Sigmoid colon (tissue), 3 donors: Measurements from ENCODE around the gene RMND5A.

Experiments used
- CTCF ChIP-seq, 4 experiments: fragments of 450-650 bp in 3 of 4; fragments of 200-600 bp in 1 of 4; IDR thresholded peaks; one replicate each; pipeline ENCODE4 v1.5.1; 2016 to 2019; ENCODE audit warnings: antibody characterized with exemption in 4 of 4, mild to moderate bottlenecking in 3 of 4, moderate library complexity in 2 of 4
- POLR2A ChIP-seq, 2 donors: fragments of 450-650 bp; IDR thresholded peaks; one replicate each; pipeline ENCODE4 v1.6.1; 2016; ENCODE audit warnings: antibody characterized with exemption in 2 of 2, mild to moderate bottlenecking in 2 of 2, moderate library complexity in 2 of 2

DNA sequence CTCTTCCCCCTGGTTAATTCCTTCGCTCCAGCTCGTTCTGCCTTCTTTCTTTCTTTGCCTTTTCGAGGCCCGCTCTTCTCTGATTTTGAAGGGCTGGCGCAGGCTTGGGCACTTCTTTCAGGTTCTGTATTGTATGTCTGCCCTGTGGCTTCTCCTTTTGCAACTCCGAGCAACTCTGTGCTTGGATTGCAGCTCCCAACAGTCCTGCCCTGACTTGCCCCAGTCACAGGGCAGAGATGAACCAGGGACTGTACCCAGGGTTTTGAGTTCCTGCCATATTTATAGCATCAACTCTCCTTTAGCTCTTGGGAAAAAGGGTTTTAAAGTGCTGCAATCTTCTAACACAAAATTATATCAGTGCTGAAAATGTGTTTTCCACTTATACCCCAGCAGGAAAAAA is 101.8 kb downstream of the RMND5A start:
- TF ChIP-seq POLR2A (IDR thresholded peaks at IDR 0.05) (no peak), CTCF (IDR thresholded peaks at IDR 0.05) (no peak)
